Fibroblast of villous mesenchyme (primary cell): ENCODE results near the gene CREB5. TPM values are rescaled to one million over a fixed set of nuclear protein-coding genes. Genes with fewer than 3 reads are reported as not detected.
A peak's percentile ranks its signal among the peaks of the same experiment; 100 is the strongest.
"Not testable (repeated sequence)": the region's sequence is repeated elsewhere in the genome, so short reads cannot be mapped to it uniquely, and the experiment has no call there.

Experiments
- DNase-seq: peaks from one replicate; pipeline ENCODE4 v3.0.0-alpha.2; 2010; ENCODE audit warnings: low read depth
- H3K4me3 ChIP-seq: 2 replicates; pipeline ENCODE4 v1.5.1; 2011; ENCODE audit warnings: low read depth, mild to moderate bottlenecking, low read length
- CTCF ChIP-seq: IDR thresholded peaks from 2 replicates; pipeline ENCODE4 v1.5.1; 2012; ENCODE audit warnings: low read depth, mild to moderate bottlenecking, low read length; ENCODE audit not compliant: insufficient read depth
- total RNA-seq: library from RNA; depleted of rRNA; stranded (reverse); fragments of >200 nt; gene quantifications from 2 replicates; pipeline ENCODE4 v1.2.3, GENCODE V29; 2012

CREB5 gene
- total RNA-seq, 1 donor = 6.0 TPM

GRCh38 chr7:28389504-28390395 is 22.6 kb upstream of the CREB5 start:
- TF ChIP-seq CTCF = peak; percentile 74
- H3K4me3 ChIP-seq = peak overlapping the region; percentile 14
- DNase-seq = peak; percentile 77

GRCh38 chr7:28390426-28390825 is 21.9 kb upstream of the CREB5 start:
- no peak for TF ChIP-seq CTCF
- H3K4me3 ChIP-seq = no peak overlapping the region
- no peak for DNase-seq

- no peak overlapping the region for H3K4me3 ChIP-seq
- TF ChIP-seq CTCF = no peak
- no peak for DNase-seq
Measured at GRCh38 chr7:28392289-28392688, 20.0 kb upstream of the CREB5 start.

- TF ChIP-seq CTCF = no peak
- H3K4me3 ChIP-seq = no peak overlapping the region
- DNase-seq = no peak
Measured at GRCh38 chr7:28395404-28395803, 16.9 kb upstream of the CREB5 start.

- no peak overlapping the region for H3K4me3 ChIP-seq
- no peak for DNase-seq
- TF ChIP-seq CTCF = no peak
Measured at GRCh38 chr7:28395831-28396230, 16.5 kb upstream of the CREB5 start.

- H3K4me3 ChIP-seq = no peak overlapping the region
- DNase-seq = no peak
- TF ChIP-seq CTCF = no peak
Measured at GRCh38 chr7:28397141-28397540, 15.2 kb upstream of the CREB5 start.

- no peak overlapping the region for H3K4me3 ChIP-seq
- TF ChIP-seq CTCF = no peak
- no peak for DNase-seq
Measured at GRCh38 chr7:28400838-28401360, 11.4 kb upstream of the CREB5 start.

GRCh38 chr7:28401567-28401966 is 10.8 kb upstream of the CREB5 start:
- not testable (repeated sequence) for DNase-seq

More at GRCh38 chr7:28401567-28401966, 10.8 kb upstream of the CREB5 start:
- H3K4me3 ChIP-seq = not testable (repeated sequence)
